GM19372 (cell line): ENCODE results near the gene EYS.

Experiments used
- ATAC-seq: cut with Tn5 transposase; IDR thresholded peaks from one replicate; pipeline ENCODE4 v1.9.1; 2021; ENCODE audit warnings: mild to moderate bottlenecking, low read depth, moderate library complexity; ENCODE audit not compliant: unreplicated experiment

The EYS gene

GRCh38 chr6:64996301-64996700 is 710.7 kb downstream of the EYS start:
- no peak for ATAC-seq

- ATAC-seq, result no peak
These were observed 716.2 kb downstream of the EYS start for GRCh38 chr6:64990652-64991304.

GRCh38 chr6:64988148-64988547 is 718.9 kb downstream of the EYS start:
- no peak for ATAC-seq

- ATAC-seq, result no peak
These were observed 720.0 kb downstream of the EYS start for GRCh38 chr6:64987066-64987465.

GRCh38 chr6:64985726-64986125 is 721.3 kb downstream of the EYS start:
- ATAC-seq, result no peak

GRCh38 chr6:64984948-64985347 is 722.1 kb downstream of the EYS start:
- no peak for ATAC-seq

GRCh38 chr6:64983089-64983488 is 723.9 kb downstream of the EYS start:
- no peak for ATAC-seq

- no peak for ATAC-seq
These were observed 733.9 kb downstream of the EYS start for GRCh38 chr6:64973142-64973541.

- no peak for ATAC-seq
These were observed 737.9 kb downstream of the EYS start for GRCh38 chr6:64969139-64969538.

GRCh38 chr6:64955435-64955848 is 751.6 kb downstream of the EYS start:
- no peak for ATAC-seq

- no peak for ATAC-seq
These were observed 757.8 kb downstream of the EYS start for GRCh38 chr6:64949257-64949656.

GRCh38 chr6:64948261-64948660 is 758.8 kb downstream of the EYS start:
- ATAC-seq, result no peak

- no peak for ATAC-seq
These were observed 761.6 kb downstream of the EYS start for GRCh38 chr6:64945450-64945849.

GRCh38 chr6:64932486-64932885 is 774.5 kb downstream of the EYS start:
- no peak for ATAC-seq

- no peak for ATAC-seq
These were observed 776.3 kb downstream of the EYS start for GRCh38 chr6:64930681-64931080.

GRCh38 chr6:64926051-64926450 is 781.0 kb downstream of the EYS start:
- no peak for ATAC-seq

GRCh38 chr6:64920257-64920656 is 786.8 kb downstream of the EYS start:
- no peak for ATAC-seq

- ATAC-seq, result no peak
These were observed 792.9 kb downstream of the EYS start for GRCh38 chr6:64914124-64914523.

- no peak for ATAC-seq
These were observed 794.1 kb downstream of the EYS start for GRCh38 chr6:64912966-64913365.

- ATAC-seq, result no peak
These were observed 798.9 kb downstream of the EYS start for GRCh38 chr6:64908104-64908503.

GRCh38 chr6:64904616-64905015 is 802.4 kb downstream of the EYS start:
- ATAC-seq, result no peak

GRCh38 chr6:64902596-64902995 is 804.4 kb downstream of the EYS start:
- ATAC-seq, result no peak

- ATAC-seq, result no peak
These were observed 810.1 kb downstream of the EYS start for GRCh38 chr6:64896939-64897338.
